Activated naive CD4-positive, alpha-beta T cell treated with anti-CD3 and anti-CD28 coated beads for 36 hours (primary cell): ENCODE results near the gene C16orf86. TPM values are rescaled to one million over a fixed set of nuclear protein-coding genes. Genes with fewer than 3 reads are reported as not detected.

Source experiments
- CTCF ChIA-PET: fragments of 350-600 bp; sonication (Branson Sonifier 250); formaldehyde crosslinking; loops from one replicate; lab custom pipeline; 2021; ENCODE audit warnings: antibody characterized with exemption; lab: Charles Lee
- DNase-seq: peaks from one replicate; pipeline ENCODE4 v3.0.0-alpha.2; 2020
- H3K27ac Mint-ChIP-seq: one replicate; pipeline ENCODE4 v1.8.0; 2021; ENCODE audit warnings: mild to moderate bottlenecking, mixed read lengths
- H3K27me3 Mint-ChIP-seq: one replicate; pipeline ENCODE4 v1.8.0; 2021; ENCODE audit warnings: low read depth, mixed read lengths
- H3K36me3 Mint-ChIP-seq: one replicate; pipeline ENCODE4 v1.8.0; 2021; ENCODE audit warnings: low read depth, mixed read lengths
- H3K4me1 Mint-ChIP-seq: one replicate; pipeline ENCODE4 v1.8.0; 2021; ENCODE audit warnings: low read depth, mixed read lengths
- H3K4me3 Mint-ChIP-seq: one replicate; pipeline ENCODE4 v1.8.0; 2021; ENCODE audit warnings: mild to moderate bottlenecking, moderate library complexity, mixed read lengths
- H3K9me3 Mint-ChIP-seq: one replicate; pipeline ENCODE4 v1.8.0; 2021; ENCODE audit warnings: mixed read lengths
- intact Hi-C: fragments of 100-400 bp; cut with micrococcal nuclease; formaldehyde crosslinking; loops from one replicate; pipeline ENCODE4 v1.15.1; 2023
- total RNA-seq, 2 experiments: library from RNA; stranded (reverse); gene quantifications; one replicate each; pipeline ENCODE4 v1.2.3, GENCODE V29; 2021

The C16orf86 gene
- total RNA-seq, 2 experiments from 2014 or later = 3.2 to 3.6 TPM

GRCh38 chr16:67708368-67708771 lies 41.8 kb downstream of the C16orf86 start:
- H3K9me3 Mint-ChIP-seq = no peaks in the 10 kb centered on the region
- no peaks in the 10 kb centered on the region for H3K36me3 Mint-ChIP-seq
- DNase-seq = no peak
- intact Hi-C loops = no loop called here
- H3K4me3 Mint-ChIP-seq = no peak overlapping the region
- H3K4me1 Mint-ChIP-seq = peaks cover 19% of the 10 kb centered on the region
- H3K27ac Mint-ChIP-seq = no peak overlapping the region
- no peaks in the 10 kb centered on the region for H3K27me3 Mint-ChIP-seq
- CTCF ChIA-PET = no interaction called here

GRCh38 chr16:67709050-67709449 lies 42.4 kb downstream of the C16orf86 start:
- Mint-ChIP-seq H3K36me3 (no peaks in the 10 kb centered on the region), H3K4me3 (no peak overlapping the region), H3K27ac (no peak overlapping the region), H3K4me1 (peaks cover 13% of the 10 kb centered on the region), H3K9me3 (no peaks in the 10 kb centered on the region), H3K27me3 (no peaks in the 10 kb centered on the region)
- CTCF ChIA-PET = no interaction called here
- intact Hi-C loops = no loop called here
- DNase-seq = no peak

DNA sequence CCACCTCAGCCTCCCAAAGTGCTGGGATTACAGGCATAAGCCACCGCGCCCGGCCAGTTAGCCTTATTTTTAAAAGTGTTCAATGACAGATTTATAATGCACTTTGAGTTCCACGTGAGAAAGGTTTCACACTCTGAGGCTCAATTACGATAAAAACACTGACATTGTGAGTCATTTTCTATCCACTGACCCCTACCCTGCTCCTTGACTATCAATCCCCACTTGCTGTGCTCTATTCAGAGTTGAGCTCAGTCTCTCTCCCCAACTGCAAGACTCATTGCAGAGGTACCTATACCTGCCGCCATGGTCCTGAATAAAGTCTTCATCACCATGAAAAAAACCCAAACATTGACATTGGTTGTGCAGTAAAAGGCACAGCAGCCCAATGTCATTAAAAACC lies 44.0 kb downstream of the C16orf86 start:
- intact Hi-C loops = no loop called here
- no peak overlapping the region for H3K4me3 Mint-ChIP-seq
- no peaks in the 10 kb centered on the region for H3K36me3 Mint-ChIP-seq
- H3K27ac Mint-ChIP-seq = no peak overlapping the region
- CTCF ChIA-PET = no interaction called here
- H3K27me3 Mint-ChIP-seq = no peaks in the 10 kb centered on the region
- peaks cover 4% of the 10 kb centered on the region for H3K4me1 Mint-ChIP-seq
- no peaks in the 10 kb centered on the region for H3K9me3 Mint-ChIP-seq
- no peak for DNase-seq

DNA sequence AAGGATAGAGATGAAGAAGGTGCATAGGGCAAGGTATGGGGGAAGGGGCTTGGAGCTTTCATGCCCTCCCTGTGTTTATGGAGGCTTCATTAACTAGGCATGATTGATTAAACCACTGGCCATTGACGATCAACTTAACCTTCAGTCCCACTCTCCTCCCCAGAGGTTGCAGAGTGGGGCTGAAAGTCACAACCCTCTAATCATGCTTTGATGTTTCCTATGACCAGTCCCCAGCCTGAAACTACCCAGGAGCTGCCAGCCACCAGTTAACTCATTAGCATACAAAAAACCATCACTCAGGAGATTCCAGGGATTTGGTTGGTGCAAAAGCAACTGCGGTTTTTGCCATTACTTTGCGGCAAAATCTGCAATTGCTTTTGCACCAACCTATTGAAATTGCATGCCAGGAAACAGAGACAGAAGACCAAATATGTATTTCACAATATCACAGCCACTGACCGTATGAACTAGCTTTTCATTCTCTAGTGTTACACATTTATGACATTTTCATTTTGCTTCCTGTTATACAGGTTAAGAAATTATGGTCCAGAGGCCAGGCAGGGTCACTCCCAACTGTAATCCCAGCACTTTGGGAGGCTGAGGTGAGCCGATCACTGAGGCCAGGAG lies 47.1 kb downstream of the C16orf86 start:
- no peak for DNase-seq
- Mint-ChIP-seq H3K9me3 (no peaks in the 10 kb centered on the region), H3K4me3 (no peak overlapping the region), H3K27me3 (no peaks in the 10 kb centered on the region), H3K27ac (no peak overlapping the region), H3K36me3 (peaks cover 2% of the 10 kb centered on the region), H3K4me1 (peaks cover 28% of the 10 kb centered on the region)
- intact Hi-C loops = no loop called here
- CTCF ChIA-PET = no interaction called here

GRCh38 chr16:67714522-67714921 lies 47.9 kb downstream of the C16orf86 start:
- H3K4me3 Mint-ChIP-seq = no peak overlapping the region
- DNase-seq = no peak
- CTCF ChIA-PET = interaction anchor here (0.5 to 1.1 kb wide), 4 partner anchors 16 to 128 kb away, joined by 3 to 5 read pairs (median 4); no protein-coding TSS in a partner anchor
- H3K27ac Mint-ChIP-seq = no peak overlapping the region
- intact Hi-C loops = no loop called here
- no peaks in the 10 kb centered on the region for H3K9me3 Mint-ChIP-seq
- H3K36me3 Mint-ChIP-seq = peaks cover 2% of the 10 kb centered on the region
- H3K4me1 Mint-ChIP-seq = peaks cover 28% of the 10 kb centered on the region
- no peaks in the 10 kb centered on the region for H3K27me3 Mint-ChIP-seq

DNA sequence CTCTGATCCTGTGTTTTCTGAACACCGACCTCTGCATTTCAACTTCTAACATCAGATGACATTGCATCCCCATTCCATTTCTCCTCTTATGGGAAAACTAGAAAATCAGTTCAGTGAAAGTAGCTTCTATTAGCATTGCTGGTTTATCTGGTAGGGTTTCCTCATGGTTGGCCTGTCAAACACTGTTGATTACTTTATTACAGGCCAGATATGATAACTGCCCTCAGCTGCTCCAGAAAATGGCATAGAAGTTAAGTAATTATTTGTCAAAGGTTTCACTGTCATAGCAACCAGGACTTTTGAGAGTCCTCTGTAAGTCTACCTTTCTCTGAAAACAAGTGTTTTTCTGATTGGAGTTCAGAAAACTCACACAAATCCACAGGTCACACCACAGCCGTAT lies 49.5 kb downstream of the C16orf86 start:
- intact Hi-C loops = loop anchor here (5.0 kb wide), 1 partner anchor 194 kb away; no protein-coding TSS in a partner anchor
- CTCF ChIA-PET = interaction anchor here (0.6 to 1.2 kb wide), 3 partner anchors 49 to 463 kb away, joined by 3 read pairs; no protein-coding TSS in a partner anchor
- Mint-ChIP-seq H3K27ac (no peak overlapping the region), H3K9me3 (no peaks in the 10 kb centered on the region), H3K4me3 (no peak overlapping the region), H3K4me1 (peaks cover 40% of the 10 kb centered on the region), H3K36me3 (peaks cover 2% of the 10 kb centered on the region), H3K27me3 (no peaks in the 10 kb centered on the region)
- no peak for DNase-seq

Other genes starting within 250 kb of the C16orf86 start
- gene HSD11B2, start 235.7 kb upstream of the C16orf86 start, total RNA-seq = 1 to 10 TPM in 1 of 2 experiments, under 1 TPM in 1; 0.86 to 1.1 TPM
- gene ATP6V0D1, start 185.7 kb upstream of the C16orf86 start, total RNA-seq = 10 to 100 TPM; 11.9 to 15.3 TPM
- gene AGRP, start 183.3 kb upstream of the C16orf86 start, total RNA-seq = not detected
- 10 to 100 TPM; 34.2 to 41.9 TPM for gene RIPOR1, start 138.0 kb upstream of the C16orf86 start, total RNA-seq
- gene CTCF, start 104.3 kb upstream of the C16orf86 start, total RNA-seq = 10 to 100 TPM; 51.2 to 52.3 TPM
- 100 to 1,000 TPM; 123 to 130 TPM for gene CARMIL2, start 21.7 kb upstream of the C16orf86 start, total RNA-seq
- 10 to 100 TPM; 49.2 to 54.9 TPM for gene ACD, start 6.6 kb upstream of the C16orf86 start, total RNA-seq
- 1 to 10 TPM; 7.3 to 8.4 TPM for gene PARD6A, start 5.9 kb upstream of the C16orf86 start, total RNA-seq
- gene ENKD1, start 64 bp upstream of the C16orf86 start, total RNA-seq = 1 to 10 TPM; 6.7 to 7.3 TPM
- gene GFOD2, start 52.5 kb downstream of the C16orf86 start, total RNA-seq = 1 to 10 TPM; 7.3 to 8.2 TPM
- 10 to 100 TPM; 12.4 to 16.1 TPM for gene RANBP10, start 139.7 kb downstream of the C16orf86 start, total RNA-seq
- under 1 TPM; 0.35 to 0.50 TPM for gene TSNAXIP1, start 140.1 kb downstream of the C16orf86 start, total RNA-seq
- gene THAP11, start 175.5 kb downstream of the C16orf86 start, total RNA-seq = 10 to 100 TPM; 19.9 to 20.6 TPM
- gene NUTF2, start 180.1 kb downstream of the C16orf86 start, total RNA-seq = 100 to 1,000 TPM; 165 to 171 TPM
- 10 to 100 TPM; 43.7 to 45.8 TPM for gene CENPT, start 180.9 kb downstream of the C16orf86 start, total RNA-seq
- gene EDC4, start 206.2 kb downstream of the C16orf86 start, total RNA-seq = 10 to 100 TPM; 72.2 to 78.7 TPM
- gene NRN1L, start 218.1 kb downstream of the C16orf86 start, total RNA-seq = not detected
- gene PSKH1, start 226.4 kb downstream of the C16orf86 start, total RNA-seq = 1 to 10 TPM; 7.1 to 8.0 TPM